Measurements from ENCODE around the gene DOCK8. TPM values are rescaled to one million over a fixed set of nuclear protein-coding genes. Genes with fewer than 3 reads are reported as not detected.

Gene DOCK8
- total RNA-seq, 1 experiment from 2014 or later = 1.4 TPM

DNA sequence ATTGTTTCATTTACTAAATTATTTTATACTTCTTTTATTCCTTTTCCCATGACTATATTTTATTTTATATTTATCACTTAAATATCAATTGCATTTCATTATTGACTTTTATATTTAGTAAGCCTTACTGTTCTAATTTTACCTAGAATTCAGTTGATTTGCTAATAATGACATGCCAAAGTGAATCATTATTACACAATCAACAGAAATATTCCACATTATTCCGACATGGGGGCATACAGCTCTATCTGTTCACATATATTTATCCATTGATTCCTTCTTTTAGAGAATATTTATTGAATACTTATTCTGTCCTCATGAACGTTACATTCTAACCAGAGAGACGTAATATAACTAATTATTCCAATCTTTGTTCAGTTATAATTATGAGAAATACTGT, 221.8 kb downstream of the DOCK8 start:
- H3K4ac ChIP-seq (ENCODE audit: low read depth, low read length) = no peak overlapping the region
- H4K20me1 ChIP-seq (ENCODE audit: control insufficient read depth, insufficient read depth, insufficient read length) = no peaks in the 10 kb centered on the region
- no peak overlapping the region for H3K18ac ChIP-seq (ENCODE audit: insufficient read length, low read depth, low read length)
- Mint-ChIP-seq H3K27ac (no peak overlapping the region), H3K4me1 (no peaks in the 10 kb centered on the region), H3K36me3 (ENCODE audit: insufficient read depth in 1 of 3, low read depth in 3 of 3) (no peaks in the 10 kb centered on the region), H3K4me3 (no peak overlapping the region), H3K9me3 (no peaks in the 10 kb centered on the region; a peak in 1 of 5 replicates), H3K27me3 (ENCODE audit: low read depth) (no peaks in the 10 kb centered on the region; the same call in 1 of the 2 replicates)
- TF ChIP-seq, protein P1, sequence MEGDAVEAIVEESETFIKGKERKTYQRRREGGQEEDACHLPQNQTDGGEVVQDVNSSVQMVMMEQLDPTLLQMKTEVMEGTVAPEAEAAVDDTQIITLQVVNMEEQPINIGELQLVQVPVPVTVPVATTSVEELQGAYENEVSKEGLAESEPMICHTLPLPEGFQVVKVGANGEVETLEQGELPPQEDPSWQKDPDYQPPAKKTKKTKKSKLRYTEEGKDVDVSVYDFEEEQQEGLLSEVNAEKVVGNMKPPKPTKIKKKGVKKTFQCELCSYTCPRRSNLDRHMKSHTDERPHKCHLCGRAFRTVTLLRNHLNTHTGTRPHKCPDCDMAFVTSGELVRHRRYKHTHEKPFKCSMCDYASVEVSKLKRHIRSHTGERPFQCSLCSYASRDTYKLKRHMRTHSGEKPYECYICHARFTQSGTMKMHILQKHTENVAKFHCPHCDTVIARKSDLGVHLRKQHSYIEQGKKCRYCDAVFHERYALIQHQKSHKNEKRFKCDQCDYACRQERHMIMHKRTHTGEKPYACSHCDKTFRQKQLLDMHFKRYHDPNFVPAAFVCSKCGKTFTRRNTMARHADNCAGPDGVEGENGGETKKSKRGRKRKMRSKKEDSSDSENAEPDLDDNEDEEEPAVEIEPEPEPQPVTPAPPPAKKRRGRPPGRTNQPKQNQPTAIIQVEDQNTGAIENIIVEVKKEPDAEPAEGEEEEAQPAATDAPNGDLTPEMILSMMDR (conservative IDR thresholded peaks at IDR 0.05) = no peak
- no peak overlapping the region for H4K5ac ChIP-seq (ENCODE audit: insufficient read length, low read depth, low read length)
- no peak for DNase-seq
- H2AFZ ChIP-seq (ENCODE audit: low read length) = no peak overlapping the region
- H3K56ac ChIP-seq (ENCODE audit: insufficient read length, low read depth, low read length) = no peak overlapping the region
- H3K27me3 ChIP-seq (ENCODE audit: insufficient read depth, low read length) = no peaks in the 10 kb centered on the region
- H2BK12ac ChIP-seq (ENCODE audit: insufficient read length, low read depth, low read length) = no peak overlapping the region
- H3K79me1 ChIP-seq (ENCODE audit: insufficient read depth, low read depth, low read length, poor library complexity, severe bottlenecking) = no peaks in the 10 kb centered on the region
- H2AK5ac ChIP-seq (ENCODE audit: insufficient read length, low read length) = no peak overlapping the region
- WGBS (ENCODE audit: extremely low coverage, insufficient read length, low lambda C conversion rate) = no CpG with 5 or more reads among the region's 3 CpGs
- no peak overlapping the region for H3T11ph ChIP-seq (ENCODE audit: low read length)
- H3K79me2 ChIP-seq (ENCODE audit: insufficient read depth, low read length) = no peaks in the 10 kb centered on the region
- no peak overlapping the region for H3K27ac ChIP-seq (ENCODE audit: insufficient read length, low read depth, low read length)
- H4K8ac ChIP-seq (replicated peaks; ENCODE audit: insufficient read length, low read depth, low read length) = no peak overlapping the region
- H3K4me2 ChIP-seq (ENCODE audit: insufficient read depth, insufficient read length, low read length) = no peak overlapping the region
- H2BK120ac ChIP-seq (ENCODE audit: low read depth, low read length, poor library complexity, severe bottlenecking) = no peak overlapping the region
- no peak overlapping the region for H3K14ac ChIP-seq (ENCODE audit: insufficient read depth, low read length)
- no peak overlapping the region for H2BK15ac ChIP-seq (ENCODE audit: low read depth, low read length)
- H3K23ac ChIP-seq (ENCODE audit: insufficient read length, low read depth, low read length) = no peak overlapping the region
- H3K9ac ChIP-seq (ENCODE audit: extremely low read depth, insufficient read length, low read length) = no peak overlapping the region
- no peaks in the 10 kb centered on the region for H3K4me1 ChIP-seq (ENCODE audit: insufficient read depth, low read length)
- H2BK5ac ChIP-seq (ENCODE audit: insufficient read length, low read length) = no peak overlapping the region
- no peaks in the 10 kb centered on the region for H3K9me3 ChIP-seq (ENCODE audit: control insufficient read depth, low read depth, low read length)
- H4K91ac ChIP-seq (ENCODE audit: insufficient read length, low read depth, low read length) = no peak overlapping the region
- H2BK20ac ChIP-seq (ENCODE audit: low read depth, low read length, poor library complexity, severe bottlenecking) = no peak overlapping the region
- H3K23me2 ChIP-seq (ENCODE audit: insufficient read length, low read depth, low read length, poor library complexity, severe bottlenecking) = no peaks in the 10 kb centered on the region
